22Rv1 (cell line): ENCODE measurements around the gene SNUPN.

Experiments
- H3K27ac ChIP-seq: fragments of 450-650 bp; 2 replicates; pipeline ENCODE4 v1.5.1; 2017
- ZFX ChIP-seq: fragments of 450-650 bp; IDR thresholded peaks from 2 replicates; pipeline ENCODE4 v1.6.1; 2017; ENCODE audit warnings: antibody characterized with exemption, borderline replicate concordance
- TF ChIP-seq, protein P1 (sequence below): fragments of 450-650 bp; IDR thresholded peaks from 2 replicates; pipeline ENCODE4 v1.5.1; 2017; ENCODE audit warnings: mild to moderate bottlenecking

The SNUPN gene

DNA sequence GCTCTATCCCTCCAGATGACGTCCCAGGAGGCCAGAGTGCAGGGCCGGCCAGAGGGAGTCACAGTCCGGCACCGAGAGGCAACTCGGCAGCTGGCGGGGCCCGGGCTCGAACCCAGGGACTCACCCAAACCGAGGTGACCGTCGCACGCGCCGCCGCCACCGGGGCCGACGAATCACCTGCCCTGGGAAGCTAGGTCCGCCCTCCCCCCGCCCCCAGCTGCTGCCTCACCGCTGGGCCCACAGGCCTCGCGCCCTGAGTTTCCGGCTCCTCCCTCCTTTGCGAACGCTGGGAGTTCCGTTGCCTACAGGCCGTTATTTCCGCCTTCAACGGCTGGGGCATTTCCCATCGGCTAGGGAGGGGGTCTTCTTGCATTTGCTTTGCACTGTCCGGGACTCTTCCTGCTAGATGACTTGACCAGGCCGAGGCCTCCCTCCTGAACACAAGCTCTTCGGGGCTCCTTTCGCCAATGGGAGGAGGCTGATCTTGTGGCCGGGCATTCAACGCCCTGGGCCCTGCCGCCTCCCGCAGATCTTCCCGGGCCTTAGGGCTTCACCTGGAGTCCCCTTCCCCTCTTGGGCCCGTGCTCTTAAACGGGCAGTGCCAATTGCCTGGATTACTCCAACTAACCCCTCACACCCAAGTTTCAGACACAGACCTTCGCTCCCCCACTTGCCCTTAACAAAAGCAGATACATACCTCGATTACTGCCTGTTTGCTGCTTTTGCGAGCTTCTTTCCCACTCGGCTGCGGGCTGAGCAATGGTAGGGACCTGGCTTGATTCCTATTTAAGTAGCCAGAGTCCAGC lies at the start of gene SNUPN:
Gene SNUPN (minus strand): TSS at position 184 of the 806 bp plus-strand sequence. CDS start 4,674 bp downstream, outside the sequence.
- H3K27ac ChIP-seq = peak within 1 kb of the TSS; percentile 89
- TF ChIP-seq ZFX = no peak
- TF ChIP-seq, protein P1, sequence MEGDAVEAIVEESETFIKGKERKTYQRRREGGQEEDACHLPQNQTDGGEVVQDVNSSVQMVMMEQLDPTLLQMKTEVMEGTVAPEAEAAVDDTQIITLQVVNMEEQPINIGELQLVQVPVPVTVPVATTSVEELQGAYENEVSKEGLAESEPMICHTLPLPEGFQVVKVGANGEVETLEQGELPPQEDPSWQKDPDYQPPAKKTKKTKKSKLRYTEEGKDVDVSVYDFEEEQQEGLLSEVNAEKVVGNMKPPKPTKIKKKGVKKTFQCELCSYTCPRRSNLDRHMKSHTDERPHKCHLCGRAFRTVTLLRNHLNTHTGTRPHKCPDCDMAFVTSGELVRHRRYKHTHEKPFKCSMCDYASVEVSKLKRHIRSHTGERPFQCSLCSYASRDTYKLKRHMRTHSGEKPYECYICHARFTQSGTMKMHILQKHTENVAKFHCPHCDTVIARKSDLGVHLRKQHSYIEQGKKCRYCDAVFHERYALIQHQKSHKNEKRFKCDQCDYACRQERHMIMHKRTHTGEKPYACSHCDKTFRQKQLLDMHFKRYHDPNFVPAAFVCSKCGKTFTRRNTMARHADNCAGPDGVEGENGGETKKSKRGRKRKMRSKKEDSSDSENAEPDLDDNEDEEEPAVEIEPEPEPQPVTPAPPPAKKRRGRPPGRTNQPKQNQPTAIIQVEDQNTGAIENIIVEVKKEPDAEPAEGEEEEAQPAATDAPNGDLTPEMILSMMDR = no peak

DNA sequence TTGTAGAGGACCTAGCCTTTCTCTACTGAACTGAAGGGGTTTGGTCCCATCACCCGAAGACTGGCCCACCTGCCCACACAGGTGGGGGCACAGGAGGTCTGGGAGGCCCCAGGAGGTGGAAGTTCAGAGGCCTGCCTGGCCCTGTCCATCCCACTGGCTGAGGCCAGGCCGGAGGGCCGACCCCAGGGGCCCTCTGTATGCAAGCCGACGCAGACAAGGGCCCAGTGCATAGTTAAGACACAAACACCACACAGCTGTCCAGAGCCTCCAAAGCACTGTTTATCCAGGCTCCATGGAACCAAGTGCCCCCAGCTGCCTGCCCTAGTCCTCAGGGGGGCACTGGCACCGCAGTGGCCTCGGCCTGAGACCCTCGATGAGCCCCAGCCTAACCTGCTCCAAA lies 48.8 kb upstream of the SNUPN start:
- TF ChIP-seq ZFX = no peak
- TF ChIP-seq, protein P1 = no peak
- H3K27ac ChIP-seq = no peak overlapping the region

DNA sequence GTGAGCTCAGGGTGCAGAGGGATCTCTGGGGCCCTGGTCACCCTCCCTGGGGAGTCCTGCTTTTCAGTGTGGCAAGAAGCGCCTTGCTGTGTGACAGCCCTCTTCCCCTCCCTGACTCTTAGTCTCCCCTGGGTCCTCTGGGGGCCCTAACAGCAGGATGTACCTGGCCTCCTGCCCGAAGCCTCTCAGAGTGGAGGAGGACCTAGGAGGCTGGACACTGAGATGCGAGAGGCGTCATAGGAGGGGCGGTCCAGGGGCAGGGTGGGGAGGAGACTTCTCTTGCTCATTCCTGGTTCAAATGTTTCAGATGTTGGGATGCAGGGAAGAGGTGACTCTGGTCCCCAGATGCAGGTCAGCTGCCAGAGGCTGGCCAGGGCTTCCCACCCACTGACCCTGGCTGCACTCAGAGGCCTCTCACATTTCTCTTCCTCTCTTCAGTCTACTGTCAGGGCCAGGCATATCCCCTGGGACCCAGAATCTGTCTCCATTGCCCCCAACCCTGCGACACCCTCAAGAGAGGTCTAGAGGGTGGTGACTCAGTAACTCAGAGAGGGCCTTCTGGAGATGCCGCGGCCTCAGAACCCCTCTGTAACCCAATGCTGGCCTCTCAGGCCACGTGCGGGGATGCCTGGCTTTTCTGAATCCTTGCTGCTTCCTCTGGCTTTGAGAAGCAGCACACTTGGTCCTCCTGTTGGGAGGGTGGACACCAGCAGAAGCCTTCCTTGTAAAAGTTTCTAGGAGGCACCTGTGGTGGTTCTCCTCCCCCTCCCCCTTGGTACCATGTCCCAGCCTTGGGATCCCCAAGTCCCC lies 48.1 kb upstream of the SNUPN start:
- H3K27ac ChIP-seq = no peak overlapping the region
- TF ChIP-seq ZFX = no peak
- TF ChIP-seq, protein P1 = no peak

DNA sequence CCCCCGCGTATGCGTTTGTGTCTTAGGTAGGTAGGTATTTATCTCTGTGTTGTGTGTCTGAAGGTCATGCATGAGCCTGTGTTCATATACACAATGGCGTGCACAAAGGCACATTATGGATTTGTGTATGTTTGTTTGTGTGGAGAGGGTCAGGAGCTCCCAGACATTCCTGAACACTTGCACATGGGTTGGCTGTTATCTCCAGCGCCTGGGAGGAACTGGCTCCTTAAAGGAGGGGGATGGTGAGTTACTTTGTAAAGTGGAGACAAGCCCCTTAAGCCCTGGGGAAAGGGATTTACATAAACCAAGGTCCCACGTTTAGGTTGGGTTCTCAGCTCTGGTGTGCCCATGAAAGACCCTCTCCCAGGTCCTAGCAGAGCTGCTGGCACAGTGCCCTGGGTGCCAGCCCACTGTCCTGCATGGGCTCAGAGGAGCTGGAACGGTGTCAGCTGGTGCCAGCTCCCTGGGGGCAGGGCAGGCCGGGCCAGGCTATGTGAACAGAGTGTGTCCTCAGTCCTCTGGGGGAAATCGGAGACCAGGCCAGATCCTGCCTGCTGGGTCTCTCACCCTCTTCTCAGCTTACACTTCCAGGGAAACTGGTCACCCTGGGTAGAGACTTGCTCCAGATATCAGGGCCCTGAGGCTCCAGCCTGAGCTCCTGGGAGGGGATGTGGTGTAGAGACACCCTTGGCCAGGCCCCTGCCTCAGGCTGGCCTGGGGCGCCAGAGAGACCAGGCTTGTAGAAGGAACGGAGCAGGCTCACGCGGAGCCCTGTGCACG lies 47.3 kb upstream of the SNUPN start:
- TF ChIP-seq ZFX = no peak
- TF ChIP-seq, protein P1 = no peak
- H3K27ac ChIP-seq = no peak overlapping the region

DNA sequence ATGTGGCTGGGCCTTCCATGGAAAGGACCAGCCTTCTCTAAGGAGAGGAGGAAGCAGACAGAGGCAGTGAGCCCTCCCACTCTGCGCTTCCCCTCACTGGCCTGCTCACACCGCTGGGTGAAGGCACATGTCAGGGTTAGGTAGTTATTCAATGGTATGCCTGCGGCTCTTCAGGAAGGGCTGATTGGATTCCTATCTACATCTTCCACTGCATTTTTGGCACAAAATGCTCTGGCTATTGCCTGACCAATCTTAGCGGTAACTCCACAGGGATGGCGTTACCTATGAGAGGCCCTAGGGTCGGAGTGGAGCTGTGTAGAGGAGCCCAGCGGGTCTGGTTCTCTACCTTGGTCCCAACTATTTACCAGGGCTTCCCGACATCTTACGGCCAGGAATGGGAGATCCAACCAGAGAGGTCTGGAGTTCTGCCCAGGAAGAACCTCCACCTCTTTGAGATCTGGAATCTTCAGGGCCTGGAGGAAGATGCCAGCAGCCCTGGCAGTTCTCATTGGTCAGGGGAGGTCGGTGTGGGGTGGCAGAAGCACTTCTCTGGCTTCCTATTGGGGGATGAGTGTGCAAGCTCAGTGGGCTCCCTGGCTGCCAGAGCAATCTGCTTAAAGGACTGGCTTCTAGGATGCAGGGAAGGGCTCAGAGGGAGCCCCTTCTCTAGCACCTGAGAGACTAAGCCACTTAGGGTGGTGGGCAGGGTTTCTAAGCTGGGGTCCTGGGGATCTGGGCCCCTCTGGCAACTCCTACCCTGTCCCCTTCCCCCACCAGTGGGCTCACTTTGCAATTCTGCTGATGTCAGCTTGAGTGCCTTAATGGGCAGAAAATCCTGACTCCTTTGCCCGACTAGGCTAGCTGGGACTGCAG lies 46.4 kb upstream of the SNUPN start:
- no peak for TF ChIP-seq ZFX
- TF ChIP-seq, protein P1 = no peak
- H3K27ac ChIP-seq = no peak overlapping the region

DNA sequence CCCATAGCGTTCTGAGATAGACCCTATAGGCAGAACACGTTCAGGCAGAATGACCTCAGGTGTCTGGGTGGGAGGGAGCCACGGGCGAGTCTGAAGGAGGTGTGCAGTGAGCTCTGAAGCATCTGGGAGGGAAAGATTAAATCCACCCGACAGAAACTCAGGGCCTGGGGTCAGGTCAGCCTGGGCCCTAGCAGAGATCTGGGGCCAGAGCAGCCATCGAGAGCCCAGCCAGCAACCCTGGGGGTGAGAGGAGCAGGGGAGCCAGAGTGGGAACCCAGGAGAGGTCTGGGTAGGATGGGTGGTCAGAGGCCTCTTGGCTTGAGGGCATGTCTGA lies 44.3 kb upstream of the SNUPN start:
- TF ChIP-seq, protein P1 = no peak
- TF ChIP-seq ZFX = no peak
- H3K27ac ChIP-seq = no peak overlapping the region
